Left lobe of liver (tissue), 1 donor: ENCODE measurements around the gene IGFBP6. TPM values are rescaled to one million over a fixed set of nuclear protein-coding genes. Genes with fewer than 3 reads are reported as not detected.

Experiments
- total RNA-seq: library from RNA; stranded (reverse); gene quantifications from one replicate; pipeline ENCODE4 v1.2.1, GENCODE V29; 2021
- donor health status: DM: no; HTN: yes; CAD: no.

Gene IGFBP6
- total RNA-seq, 1 donor from 2014 or later: 5.2 TPM

Other genes with a start within 250 kb of the IGFBP6 start
- gene KRT78, start 248.7 kb upstream of the IGFBP6 start, total RNA-seq: not detected
- gene KRT8, start 192.6 kb upstream of the IGFBP6 start, total RNA-seq: 235 TPM
- 194 TPM for gene KRT18, start 148.5 kb upstream of the IGFBP6 start, total RNA-seq
- 184 TPM for gene EIF4B, start 91.2 kb upstream of the IGFBP6 start, total RNA-seq
- gene TNS2, start 47.6 kb upstream of the IGFBP6 start, total RNA-seq: 146 TPM
- 16.2 TPM for gene SPRYD3, start 18.3 kb upstream of the IGFBP6 start, total RNA-seq
- gene SOAT2, start 5.8 kb downstream of the IGFBP6 start, total RNA-seq: 0.25 TPM
- 25.9 TPM for gene ZNF740, start 83.1 kb downstream of the IGFBP6 start, total RNA-seq
- 53.6 TPM for gene CSAD, start 83.3 kb downstream of the IGFBP6 start, total RNA-seq
- gene ITGB7, start 109.6 kb downstream of the IGFBP6 start, total RNA-seq: 8.6 TPM
- 2.5 TPM for gene RARG, start 134.5 kb downstream of the IGFBP6 start, total RNA-seq
- 0.73 TPM for gene ESPL1, start 170.6 kb downstream of the IGFBP6 start, total RNA-seq
- gene PFDN5, start 197.9 kb downstream of the IGFBP6 start, total RNA-seq: 114 TPM
- gene MYG1, start 202.0 kb downstream of the IGFBP6 start, total RNA-seq: 24.0 TPM
- gene AAAS, start 223.9 kb downstream of the IGFBP6 start, total RNA-seq: 28.2 TPM
- gene SP7, start 238.7 kb downstream of the IGFBP6 start, total RNA-seq: not detected